ENCODE results near the gene EPG5.
A peak's percentile ranks its signal among the peaks of the same experiment; 100 is the strongest.
"Not testable (repeated sequence)": the region's sequence is repeated elsewhere in the genome, so short reads cannot be mapped to it uniquely, and the experiment has no call there.

Gene EPG5, protein sequence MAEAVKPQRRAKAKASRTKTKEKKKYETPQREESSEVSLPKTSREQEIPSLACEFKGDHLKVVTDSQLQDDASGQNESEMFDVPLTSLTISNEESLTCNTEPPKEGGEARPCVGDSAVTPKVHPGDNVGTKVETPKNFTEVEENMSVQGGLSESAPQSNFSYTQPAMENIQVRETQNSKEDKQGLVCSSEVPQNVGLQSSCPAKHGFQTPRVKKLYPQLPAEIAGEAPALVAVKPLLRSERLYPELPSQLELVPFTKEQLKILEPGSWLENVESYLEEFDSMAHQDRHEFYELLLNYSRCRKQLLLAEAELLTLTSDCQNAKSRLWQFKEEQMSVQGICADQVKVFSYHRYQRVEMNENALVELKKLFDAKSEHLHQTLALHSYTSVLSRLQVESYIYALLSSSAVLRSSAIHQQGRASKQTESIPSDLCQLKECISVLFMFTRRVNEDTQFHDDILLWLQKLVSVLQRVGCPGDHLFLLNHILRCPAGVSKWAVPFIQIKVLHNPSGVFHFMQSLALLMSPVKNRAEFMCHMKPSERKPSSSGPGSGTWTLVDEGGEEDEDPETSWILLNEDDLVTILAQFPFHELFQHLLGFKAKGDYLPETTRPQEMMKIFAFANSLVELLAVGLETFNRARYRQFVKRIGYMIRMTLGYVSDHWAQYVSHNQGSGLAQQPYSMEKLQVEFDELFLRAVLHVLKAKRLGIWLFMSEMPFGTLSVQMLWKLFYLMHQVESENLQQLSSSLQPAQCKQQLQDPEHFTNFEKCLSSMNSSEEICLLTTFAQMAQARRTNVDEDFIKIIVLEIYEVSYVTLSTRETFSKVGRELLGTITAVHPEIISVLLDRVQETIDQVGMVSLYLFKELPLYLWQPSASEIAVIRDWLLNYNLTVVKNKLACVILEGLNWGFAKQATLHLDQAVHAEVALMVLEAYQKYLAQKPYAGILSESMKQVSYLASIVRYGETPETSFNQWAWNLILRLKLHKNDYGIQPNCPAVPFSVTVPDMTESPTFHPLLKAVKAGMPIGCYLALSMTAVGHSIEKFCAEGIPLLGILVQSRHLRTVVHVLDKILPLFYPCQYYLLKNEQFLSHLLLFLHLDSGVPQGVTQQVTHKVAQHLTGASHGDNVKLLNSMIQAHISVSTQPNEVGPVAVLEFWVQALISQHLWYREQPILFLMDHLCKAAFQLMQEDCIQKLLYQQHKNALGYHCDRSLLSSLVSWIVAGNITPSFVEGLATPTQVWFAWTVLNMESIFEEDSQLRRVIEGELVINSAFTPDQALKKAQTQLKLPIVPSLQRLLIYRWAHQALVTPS (N-terminal part only)

DNA sequence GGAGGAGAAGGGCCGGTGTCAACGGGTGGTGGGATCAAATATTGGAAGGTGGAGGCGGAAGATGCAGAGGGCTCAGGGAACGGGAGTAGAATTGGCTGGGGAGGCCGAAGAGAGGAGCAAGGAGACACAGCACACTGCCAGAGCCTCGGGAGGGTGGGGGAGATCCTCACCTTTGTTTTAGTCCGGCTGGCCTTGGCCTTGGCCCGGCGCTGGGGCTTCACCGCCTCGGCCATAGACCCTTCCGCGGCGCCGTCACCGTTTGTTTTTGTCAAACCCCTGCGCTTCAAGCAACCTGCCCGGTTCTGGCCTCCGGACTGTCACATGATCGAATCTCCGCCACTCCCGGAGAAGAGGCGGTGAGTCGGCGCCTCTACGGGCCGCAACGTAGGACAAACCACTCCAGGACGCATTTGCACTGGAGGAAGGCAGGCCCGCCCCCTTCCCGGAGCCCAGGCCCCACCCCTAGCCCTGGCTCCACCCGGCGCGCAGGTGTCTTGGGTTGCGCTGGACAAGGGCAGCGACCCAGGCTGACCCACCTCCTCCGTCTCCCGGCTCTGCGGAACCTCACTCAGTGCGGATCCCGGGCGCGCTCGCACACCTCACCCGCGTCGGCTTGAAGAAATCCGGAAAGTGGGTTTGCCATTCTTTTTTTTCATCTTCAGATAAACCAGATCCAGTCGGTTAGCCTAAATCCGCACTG is at the start of gene EPG5:
Gene EPG5, minus strand, starts transcription at position 323 of the 700 bp plus-strand sequence. Its CDS starts 90 bp downstream, at position 233.
- DNase-seq (ENCODE audit: low spot score): peak; percentile 71

DNA sequence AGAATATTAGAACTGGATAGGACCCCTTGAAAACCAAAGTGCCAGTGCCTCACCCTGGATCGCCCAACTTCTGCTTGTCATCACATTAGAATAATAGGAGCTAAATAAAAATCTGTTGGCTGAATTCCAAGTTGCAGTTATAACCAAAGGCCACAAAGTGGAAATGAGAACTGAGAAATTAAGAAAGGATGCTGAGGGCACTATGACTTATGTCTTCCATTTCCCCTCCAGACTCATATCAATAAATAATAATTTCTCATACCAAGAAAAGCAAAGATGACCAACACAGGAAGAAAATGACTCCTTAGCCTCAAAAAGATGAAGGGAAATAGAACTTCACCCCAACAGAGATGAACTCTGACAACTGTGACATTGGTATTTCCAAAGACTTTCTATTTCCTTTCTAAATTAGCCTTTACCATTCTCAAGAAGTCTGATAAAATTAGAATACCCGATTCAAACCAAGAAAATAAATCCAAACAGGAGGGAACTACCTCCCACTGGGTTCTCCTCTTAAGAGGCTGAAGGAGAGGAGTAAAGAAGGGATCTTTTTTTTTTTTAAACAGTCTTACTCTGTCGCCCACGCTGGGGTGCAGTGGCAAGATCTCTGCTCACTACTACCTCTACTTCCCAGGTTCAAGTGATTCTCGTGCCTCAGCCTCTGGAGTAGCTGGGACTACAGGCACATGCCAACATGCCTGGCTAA is 46.5 kb upstream of the EPG5 start:
- DNase-seq (ENCODE audit: low spot score): no peak

DNA sequence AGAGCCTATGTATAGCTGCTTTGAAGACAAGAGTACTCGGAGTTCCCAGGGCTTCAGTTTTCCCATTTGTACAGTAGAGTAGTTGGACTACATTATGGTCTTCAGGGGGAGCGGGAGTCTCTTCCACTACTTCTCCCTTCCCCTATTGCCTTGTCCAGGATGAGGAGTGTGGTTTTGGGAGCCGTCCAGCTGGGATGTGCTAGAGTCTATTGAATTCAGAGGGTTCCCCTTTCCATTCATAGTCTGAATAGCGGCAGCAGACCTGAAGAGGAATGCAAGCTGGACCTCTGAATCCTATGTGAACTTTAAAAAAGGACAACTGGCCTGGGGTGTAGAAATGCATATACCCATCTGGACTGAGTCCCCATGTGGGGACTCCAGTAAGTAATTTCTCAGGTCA is 43.5 kb upstream of the EPG5 start:
- DNase-seq (ENCODE audit: low spot score): no peak

DNA sequence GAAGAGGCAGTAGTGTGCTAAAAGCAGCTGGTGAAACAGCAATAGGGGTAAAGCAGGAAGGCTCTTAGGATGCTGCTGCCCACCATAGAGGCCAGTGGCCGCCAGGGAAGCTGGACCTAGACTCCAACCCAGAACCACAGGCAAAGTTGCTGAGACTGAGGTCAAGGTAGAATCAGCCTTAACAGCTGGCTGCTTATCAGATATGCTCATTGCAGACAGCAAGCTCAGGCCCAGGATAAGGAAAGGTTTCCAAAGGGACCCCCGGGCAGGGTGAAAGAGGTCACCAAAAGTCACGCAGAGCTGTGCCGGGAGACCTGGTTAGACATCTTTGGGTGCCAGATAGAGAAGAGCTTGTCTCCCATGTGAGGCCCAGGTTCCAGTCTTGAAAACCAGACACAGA is 42.9 kb upstream of the EPG5 start:
- DNase-seq (ENCODE audit: low spot score): no peak

DNA sequence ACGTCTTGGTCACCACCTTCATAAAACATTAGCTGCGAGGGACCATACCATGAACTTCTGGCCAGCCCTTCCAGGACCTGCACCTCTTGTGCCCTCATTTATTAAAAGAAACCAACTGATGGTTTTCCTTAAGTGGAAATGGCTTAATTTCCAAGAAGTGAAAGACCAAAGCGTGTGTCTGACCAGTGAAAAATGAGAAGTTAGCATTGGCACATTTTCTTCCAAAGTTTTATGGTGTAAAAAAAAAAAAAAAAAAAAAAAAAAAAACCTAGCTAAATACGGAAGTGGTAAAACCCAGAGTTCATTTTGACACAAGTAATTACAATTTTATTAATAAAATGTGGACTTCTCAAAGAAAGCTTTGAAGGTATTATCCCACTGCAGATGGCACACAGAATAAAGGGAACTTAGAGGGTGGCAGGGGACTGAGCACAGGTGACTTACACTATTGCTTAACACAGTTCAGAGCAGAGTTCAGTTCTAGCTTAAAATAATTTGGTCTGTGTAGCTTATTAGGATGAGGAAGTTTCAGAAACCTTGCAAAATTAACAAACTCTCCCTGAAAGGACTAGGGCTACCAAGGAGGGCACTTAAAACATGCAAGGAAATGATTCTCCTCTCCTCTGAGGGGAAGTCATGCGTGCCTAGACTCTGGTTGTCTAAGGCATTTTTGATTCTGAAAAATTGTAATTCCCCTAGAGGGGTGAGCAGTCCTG is 42.2 kb upstream of the EPG5 start:
- no peak for DNase-seq (ENCODE audit: low spot score)

DNA sequence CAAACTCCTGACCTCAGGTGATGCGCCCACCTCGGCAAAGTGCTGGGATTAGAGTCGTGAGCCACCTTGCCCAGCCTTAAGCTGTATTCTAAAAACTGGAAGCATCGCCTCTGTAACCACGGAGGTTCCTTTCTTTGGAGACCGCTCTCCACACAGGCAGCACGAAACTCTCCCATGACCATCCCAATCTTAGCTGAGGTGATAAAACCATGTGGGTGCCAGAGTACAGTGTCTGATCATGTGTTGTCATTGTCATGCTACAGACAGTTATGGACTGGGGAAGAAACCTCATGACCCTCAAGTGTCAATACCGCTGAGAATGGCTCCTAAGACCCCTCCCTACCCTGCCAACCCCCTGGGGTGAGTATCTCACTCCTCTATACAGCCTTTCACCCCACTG is 41.4 kb upstream of the EPG5 start:
- no peak for DNase-seq (ENCODE audit: low spot score)

DNA sequence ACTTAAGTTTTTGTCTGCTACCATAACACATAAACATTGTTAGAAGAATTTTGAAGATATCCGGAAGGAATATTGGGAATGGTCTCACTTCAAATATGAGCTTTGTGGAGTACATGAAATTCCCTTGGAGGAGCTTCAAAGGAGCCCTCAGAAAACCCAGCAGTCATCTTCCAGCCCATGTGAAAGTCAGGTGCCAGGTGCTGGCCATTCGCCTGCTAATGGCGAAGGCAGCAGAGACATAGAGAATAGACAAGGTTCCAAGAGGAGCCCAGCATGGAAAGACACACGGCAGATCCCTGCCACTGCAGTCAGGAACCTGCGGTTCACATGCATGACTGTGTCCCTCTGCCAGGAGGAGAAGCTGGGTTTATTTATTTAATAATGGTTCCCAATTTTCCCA is 40.0 kb upstream of the EPG5 start:
- DNase-seq (ENCODE audit: low spot score): no peak

DNA sequence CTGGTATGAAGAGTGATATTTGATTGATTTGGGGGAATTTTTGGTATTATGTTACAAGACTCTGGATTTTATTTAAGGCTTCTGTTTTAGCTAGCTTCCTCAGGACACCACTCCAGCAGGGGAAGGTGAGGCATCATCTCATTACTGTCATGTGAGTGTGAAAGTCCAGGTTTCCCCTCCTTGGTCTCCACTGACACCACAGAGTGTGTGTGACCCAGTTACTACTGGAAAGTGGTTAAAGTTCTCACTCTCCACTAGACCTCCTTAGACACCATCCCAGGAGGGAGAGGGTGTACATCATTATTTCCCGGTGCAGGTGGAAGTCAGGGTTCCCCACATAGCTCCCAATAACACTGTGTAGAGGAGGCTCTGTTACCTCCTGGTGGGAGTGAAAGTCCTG is 35.8 kb upstream of the EPG5 start:
- no peak for DNase-seq (ENCODE audit: low spot score)

DNA sequence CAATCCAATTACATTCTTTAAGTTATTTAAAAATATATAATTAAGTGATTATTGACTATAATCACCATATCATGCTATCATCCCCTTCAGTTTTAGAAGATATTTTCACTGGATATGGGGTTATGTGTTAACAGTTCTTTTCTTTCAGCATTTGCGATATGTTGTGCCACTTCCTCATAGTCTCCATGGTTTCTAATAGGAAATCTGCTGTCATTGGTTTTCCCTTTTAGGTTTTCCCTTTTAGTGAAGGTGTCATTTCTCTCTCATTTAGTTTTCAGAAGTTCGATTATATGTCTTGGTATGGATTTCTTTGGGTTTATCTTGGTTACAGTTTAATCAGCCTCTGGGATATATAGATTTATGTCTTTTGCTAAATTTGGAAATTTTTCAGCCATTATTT is 34.8 kb upstream of the EPG5 start:
- no peak for DNase-seq (ENCODE audit: low spot score)

DNA sequence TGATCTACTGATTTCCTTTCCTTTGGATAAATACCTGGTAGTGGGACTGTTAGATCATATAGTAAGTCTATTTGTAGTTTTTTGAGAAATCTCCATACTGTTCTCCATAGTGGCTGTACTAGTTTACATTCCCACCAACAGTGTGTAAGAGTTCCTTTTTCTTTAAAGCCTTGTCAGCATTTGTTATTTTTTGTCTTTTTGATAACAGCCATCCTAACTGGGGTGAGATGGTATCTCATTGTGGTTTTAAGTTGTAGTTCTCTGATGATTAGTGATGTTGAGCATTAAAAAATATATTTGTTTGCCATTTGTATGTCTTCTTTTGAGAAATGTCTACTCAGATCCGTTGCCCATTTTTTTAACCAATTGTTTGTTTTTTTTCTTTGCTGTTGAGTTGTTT is 33.9 kb upstream of the EPG5 start:
- DNase-seq (ENCODE audit: low spot score): no peak

DNA sequence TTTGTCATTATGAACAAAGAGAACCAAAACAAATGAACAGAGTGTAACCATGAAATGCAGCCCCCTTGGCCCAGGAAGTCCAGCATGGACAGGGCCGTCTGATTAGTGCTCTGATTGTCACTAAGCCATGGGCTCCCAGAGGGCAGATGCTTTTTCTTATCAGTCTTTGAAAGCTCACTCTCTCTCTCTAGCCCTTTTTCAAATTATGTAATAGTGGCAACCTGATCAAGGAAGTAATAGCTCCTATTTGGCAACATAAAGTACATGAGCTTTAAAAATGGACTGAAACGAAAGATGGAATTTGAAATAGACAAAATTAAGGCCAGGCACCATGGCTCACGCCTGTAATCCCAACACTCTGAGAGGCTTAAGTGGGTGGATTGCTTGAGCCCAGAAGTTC is 32.4 kb upstream of the EPG5 start:
- DNase-seq (ENCODE audit: low spot score): no peak

DNA sequence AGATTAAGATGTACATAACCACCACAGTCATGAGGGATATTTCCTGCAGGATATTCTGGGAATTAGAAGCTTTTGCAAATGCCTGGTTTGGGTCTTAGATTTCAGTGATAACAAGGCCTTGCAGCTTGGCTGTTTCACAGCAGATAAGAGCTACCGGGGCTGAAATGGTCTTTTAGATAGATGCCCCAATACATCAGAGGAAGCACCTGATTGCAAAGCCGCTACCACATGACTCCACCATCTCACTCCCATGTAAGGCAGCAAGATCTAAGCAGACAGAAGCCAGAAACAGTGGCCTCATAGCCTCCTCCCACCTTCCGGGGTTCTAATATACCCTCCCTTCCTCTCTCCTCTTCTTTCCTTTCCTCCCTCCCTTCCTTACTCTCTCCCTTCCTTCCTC is 31.1 kb upstream of the EPG5 start:
- no peak for DNase-seq (ENCODE audit: low spot score)

DNA sequence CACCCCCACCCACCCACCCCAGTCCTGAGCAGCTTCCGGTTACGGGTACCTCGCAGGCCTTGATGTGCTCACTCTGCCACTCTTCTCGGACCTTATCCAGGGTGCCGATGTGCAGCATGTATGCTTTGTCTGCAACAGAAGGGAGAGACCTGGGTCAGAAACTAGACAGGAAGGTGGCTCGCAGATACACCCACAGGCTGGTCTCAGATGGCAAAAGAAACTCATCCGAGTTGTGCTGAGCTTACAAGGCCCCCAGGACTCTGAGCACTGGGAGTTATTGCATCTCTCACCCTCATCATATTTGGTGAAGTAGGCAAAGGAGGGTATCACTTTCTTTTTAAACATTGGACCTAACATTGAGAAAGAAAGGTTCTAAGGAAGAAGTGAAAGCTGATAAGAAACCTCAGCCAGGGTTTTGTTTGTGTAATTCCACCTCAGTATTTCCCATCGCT is 30.6 kb upstream of the EPG5 start:
- DNase-seq (ENCODE audit: low spot score): no peak

DNA sequence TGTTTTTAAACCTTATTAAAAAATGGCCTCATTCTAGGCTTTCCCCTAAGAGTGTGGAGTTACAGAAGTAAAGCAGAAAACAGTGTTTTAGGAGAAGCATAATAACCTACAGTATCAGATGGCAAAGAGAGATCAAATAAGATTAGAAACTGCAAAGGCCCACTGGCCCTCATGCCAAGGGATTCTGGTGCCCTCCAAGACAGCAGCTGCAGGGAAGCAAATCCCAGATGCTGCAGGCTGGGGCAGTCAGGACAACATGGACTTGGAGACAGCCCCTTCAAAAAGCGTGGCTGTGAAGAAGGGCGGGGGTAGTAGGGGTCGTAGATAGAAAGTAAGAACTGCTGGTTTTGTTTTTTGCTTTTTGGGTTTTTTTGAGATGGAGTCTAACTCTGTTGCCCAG is 28.3 kb upstream of the EPG5 start:
- DNase-seq (ENCODE audit: low spot score): no peak

DNA sequence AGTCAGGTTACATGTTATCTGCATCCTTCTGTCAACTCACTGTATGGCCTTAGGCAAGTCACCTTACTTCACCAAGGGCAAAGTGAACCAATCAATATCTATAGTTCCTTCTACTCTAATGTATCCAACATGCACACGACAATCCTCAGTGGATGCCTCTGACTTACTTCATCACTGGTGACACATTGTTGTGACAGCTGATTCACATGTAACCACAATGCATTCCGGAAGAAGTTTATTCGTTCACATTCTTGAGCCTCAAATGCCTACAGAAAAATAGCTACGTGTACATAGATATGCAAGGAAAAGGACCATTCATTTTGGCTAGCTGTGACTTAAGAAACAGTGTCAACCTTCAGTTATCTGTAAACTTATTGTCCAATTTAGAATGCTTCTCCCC is 26.3 kb upstream of the EPG5 start:
- no peak for DNase-seq (ENCODE audit: low spot score)

DNA sequence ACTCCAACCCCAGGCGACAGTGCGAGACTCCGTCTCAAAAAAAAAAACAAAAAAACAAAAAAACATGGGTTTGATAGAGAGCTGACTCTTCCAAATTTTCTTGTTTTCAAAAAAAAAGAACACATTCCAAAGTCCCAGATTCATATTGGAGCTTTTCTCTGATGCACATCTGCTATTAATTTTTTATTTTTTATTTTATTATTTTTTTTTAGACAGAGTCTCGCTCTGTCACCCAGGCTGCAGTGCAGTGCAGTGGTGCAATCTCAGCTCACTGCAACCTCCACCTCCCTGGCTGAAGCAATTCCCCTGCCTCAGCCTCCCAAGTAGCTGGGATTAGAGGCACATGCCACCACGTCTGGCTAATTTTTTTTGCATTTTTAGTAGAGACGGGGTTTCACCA is 25.4 kb upstream of the EPG5 start:
- DNase-seq (ENCODE audit: low spot score): not testable (repeated sequence)

DNA sequence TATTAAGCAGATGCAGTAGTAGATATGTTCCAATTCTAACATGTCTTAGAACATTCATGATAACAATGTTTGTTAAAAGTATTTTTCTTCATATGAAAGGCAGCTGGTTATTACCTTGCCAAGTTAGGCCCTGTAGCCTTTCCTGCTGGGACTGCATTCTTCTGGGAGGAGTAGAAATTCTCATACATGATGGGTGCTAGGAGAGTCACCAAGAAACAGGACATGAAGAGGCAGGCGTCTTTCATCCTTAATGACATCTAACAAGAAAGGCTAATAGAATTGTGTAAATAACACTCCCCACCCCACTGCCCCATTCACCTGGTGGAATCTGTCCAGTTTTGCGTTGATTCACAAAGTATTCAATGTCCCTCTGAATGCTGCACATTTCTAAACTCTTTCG is 24.7 kb upstream of the EPG5 start:
- no peak for DNase-seq (ENCODE audit: low spot score)

DNA sequence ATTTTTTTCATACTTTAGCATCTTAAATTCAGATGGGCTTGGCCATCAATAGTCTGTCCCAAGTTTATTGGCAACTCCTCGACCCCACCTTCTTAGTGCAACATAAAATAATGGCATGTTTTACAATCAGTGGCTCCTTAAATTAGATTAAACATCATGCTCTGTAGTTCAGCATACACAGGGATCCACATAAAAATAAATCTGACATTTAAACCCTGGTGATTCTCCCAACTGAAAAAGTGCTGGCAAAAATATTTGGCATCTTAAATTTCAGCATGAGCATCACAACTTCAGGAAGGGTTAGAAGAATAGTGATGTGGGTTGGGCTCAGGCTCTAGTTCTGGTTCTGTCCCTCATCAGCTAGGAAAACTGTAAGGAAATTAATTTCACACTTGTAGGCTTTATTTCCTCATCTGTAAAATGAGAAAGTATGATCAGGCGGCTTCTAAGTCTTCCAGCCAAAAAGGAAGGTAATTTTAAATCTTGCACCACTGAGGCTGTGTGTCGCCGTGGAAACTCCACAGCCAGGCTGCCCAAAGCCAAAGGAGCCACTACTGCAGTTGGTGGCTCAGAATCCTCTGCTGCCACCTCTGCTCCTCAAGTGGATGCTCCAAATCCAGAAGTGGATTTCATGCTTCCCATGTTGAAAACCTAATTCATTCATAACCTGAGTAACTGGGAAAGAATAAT is 17.6 kb upstream of the EPG5 start:
- no peak for DNase-seq (ENCODE audit: low spot score)

DNA sequence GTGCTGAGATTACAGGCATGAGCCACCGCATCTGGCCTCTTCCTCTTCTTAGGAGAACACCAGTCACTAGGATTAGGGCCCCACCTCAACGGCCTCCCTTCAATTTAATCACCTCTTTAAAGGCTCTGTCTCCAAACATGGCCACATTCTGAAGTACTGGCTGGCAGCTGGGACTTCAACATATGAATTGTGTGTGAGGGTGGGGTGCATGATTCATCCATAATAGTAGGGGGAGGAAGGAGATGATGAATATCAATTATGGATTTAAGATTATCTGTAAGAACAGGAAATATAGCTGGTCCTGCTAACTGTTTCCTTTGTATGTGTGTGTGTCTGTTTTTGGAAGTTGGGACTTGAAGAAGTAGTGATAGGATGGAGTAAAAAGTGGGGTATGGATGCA is 14.7 kb upstream of the EPG5 start:
- DNase-seq (ENCODE audit: low spot score): no peak

DNA sequence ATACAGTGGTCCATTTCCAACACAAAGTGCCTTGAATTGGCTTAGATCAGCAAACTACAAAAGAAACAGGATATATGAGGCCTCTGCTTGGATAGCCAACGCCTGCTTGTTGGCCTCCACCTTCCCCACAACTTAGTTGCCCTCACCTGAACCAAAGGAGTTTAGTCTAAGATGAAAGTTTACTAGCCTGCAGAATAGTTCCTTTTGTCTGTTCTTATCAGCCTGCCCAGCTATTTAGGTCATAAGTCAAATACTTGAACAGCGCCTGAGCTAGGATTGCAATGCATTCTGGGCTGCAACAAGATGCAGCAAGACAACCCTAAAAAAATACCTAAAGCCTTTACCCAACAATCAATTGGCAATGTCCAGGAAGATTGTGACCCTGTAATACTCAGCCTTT is 13.1 kb upstream of the EPG5 start:
- no peak for DNase-seq (ENCODE audit: low spot score)

Measured in HuH-7.5 (cell line).